ENCODE data around the gene PEBP1. TPM values are rescaled to one million over a fixed set of nuclear protein-coding genes. Genes with fewer than 3 reads are reported as not detected.
A peak's percentile ranks its signal among the peaks of the same experiment; 100 is the strongest.
"Not testable (repeated sequence)": the region's sequence is repeated elsewhere in the genome, so short reads cannot be mapped to it uniquely, and the experiment has no call there.

The PEBP1 gene
- total RNA-seq, 1 donor from 2014 or later = 459 TPM

GRCh38 chr12:118125743-118126118 lies 10.2 kb upstream of the PEBP1 start:
- no peak for DNase-seq (ENCODE audit: missing footprints)
- no peak for ATAC-seq
- intact Hi-C loops (cut with DNase I) = no loop called here

GRCh38 chr12:118126119-118126757 lies 9.7 kb upstream of the PEBP1 start:
- intact Hi-C loops (cut with DNase I) = no loop called here
- ATAC-seq = peak; percentile 79
- DNase-seq (ENCODE audit: missing footprints) = peak; percentile 65

GRCh38 chr12:118127867-118128266 lies 8.1 kb upstream of the PEBP1 start:
- no peak for ATAC-seq
- intact Hi-C loops (cut with DNase I) = no loop called here

GRCh38 chr12:118129436-118129835 lies 6.5 kb upstream of the PEBP1 start:
- intact Hi-C loops (cut with DNase I); DNase-seq (ENCODE audit: missing footprints); ATAC-seq: not testable (repeated sequence)

More at GRCh38 chr12:118127867-118128266, 8.1 kb upstream of the PEBP1 start:
- no peak for DNase-seq (ENCODE audit: missing footprints)

- peak; percentile 87 for DNase-seq (ENCODE audit: missing footprints)
- peak; percentile 44 for ATAC-seq
These were observed 657 bp downstream of the PEBP1 start for GRCh38 chr12:118136559-118137003.

GRCh38 chr12:118137148-118137678 lies 1.3 kb downstream of the PEBP1 start:
- intact Hi-C loops (cut with DNase I) = loop anchor here (5.0 kb wide), 3 partner anchors 45 to 235 kb away; partner anchors contain the start of genes TAOK3 and WSB2
- no peak for DNase-seq (ENCODE audit: missing footprints)
- no peak for ATAC-seq

More at GRCh38 chr12:118136559-118137003, 657 bp downstream of the PEBP1 start:
- intact Hi-C loops (cut with DNase I) = loop anchor here (5.0 kb wide), 3 partner anchors 46 to 236 kb away; partner anchors contain the start of genes TAOK3 and WSB2

- no peak for ATAC-seq
These were observed 4.9 kb downstream of the PEBP1 start for GRCh38 chr12:118140825-118141224.

GRCh38 chr12:118144499-118144898 lies 8.6 kb downstream of the PEBP1 start:
- intact Hi-C loops (cut with DNase I) = no loop called here
- no peak for DNase-seq (ENCODE audit: missing footprints)
- ATAC-seq = no peak

More at GRCh38 chr12:118140825-118141224, 4.9 kb downstream of the PEBP1 start:
- DNase-seq (ENCODE audit: missing footprints) = no peak
- intact Hi-C loops (cut with DNase I) = no loop called here

- intact Hi-C loops (cut with DNase I) = no loop called here
- no peak for ATAC-seq
- DNase-seq (ENCODE audit: missing footprints) = no peak
These were observed 9.3 kb downstream of the PEBP1 start for GRCh38 chr12:118145113-118145797.

GRCh38 chr12:118145798-118146156 lies 9.9 kb downstream of the PEBP1 start:
- ATAC-seq = no peak
- intact Hi-C loops (cut with DNase I) = no loop called here
- no peak for DNase-seq (ENCODE audit: missing footprints)

GRCh38 chr12:118148287-118148686 lies 12.4 kb downstream of the PEBP1 start:
- intact Hi-C loops (cut with DNase I) = no loop called here
- peak; percentile 51 for ATAC-seq
- no peak for DNase-seq (ENCODE audit: missing footprints)

GRCh38 chr12:118150625-118151024 lies 14.7 kb downstream of the PEBP1 start:
- intact Hi-C loops (cut with DNase I) = no loop called here
- DNase-seq (ENCODE audit: missing footprints) (no peak), ATAC-seq (peak; percentile 68)

- intact Hi-C loops (cut with DNase I) = no loop called here
- no peak for DNase-seq (ENCODE audit: missing footprints)
These were observed 15.8 kb downstream of the PEBP1 start for GRCh38 chr12:118151755-118152154.

GRCh38 chr12:118160536-118160935 lies 24.6 kb downstream of the PEBP1 start:
- DNase-seq (ENCODE audit: missing footprints) (no peak), ATAC-seq (no peak)
- intact Hi-C loops (cut with DNase I) = no loop called here

More at GRCh38 chr12:118151755-118152154, 15.8 kb downstream of the PEBP1 start:
- ATAC-seq = no peak

- ATAC-seq (no peak), DNase-seq (ENCODE audit: missing footprints) (no peak)
- intact Hi-C loops (cut with DNase I) = no loop called here
These were observed 29.0 kb downstream of the PEBP1 start for GRCh38 chr12:118164798-118165486.

- intact Hi-C loops (cut with DNase I) = no loop called here
- no peak for DNase-seq (ENCODE audit: missing footprints)
- ATAC-seq = no peak
These were observed 31.0 kb downstream of the PEBP1 start for GRCh38 chr12:118166946-118167345.

GRCh38 chr12:118175823-118176447 lies 40.0 kb downstream of the PEBP1 start:
- ATAC-seq (no peak), DNase-seq (ENCODE audit: missing footprints) (no peak)
- intact Hi-C loops (cut with DNase I) = no loop called here

GRCh38 chr12:118183155-118183554 lies 47.2 kb downstream of the PEBP1 start:
- ATAC-seq = no peak
- no peak for DNase-seq (ENCODE audit: missing footprints)
- intact Hi-C loops (cut with DNase I) = loop anchor here (2.0 to 5.0 kb wide), 2 partner anchors 46 to 194 kb away; partner anchors contain the start of genes PEBP1 and SUDS3

- no peak for DNase-seq (ENCODE audit: missing footprints)
- intact Hi-C loops (cut with DNase I) = loop anchor here (2.0 to 5.0 kb wide), 2 partner anchors 46 to 193 kb away; partner anchors contain the start of genes PEBP1 and SUDS3
- ATAC-seq = no peak
These were observed 47.8 kb downstream of the PEBP1 start for GRCh38 chr12:118183711-118184110.
